ENCODE results near the gene PGK1.

DNA sequence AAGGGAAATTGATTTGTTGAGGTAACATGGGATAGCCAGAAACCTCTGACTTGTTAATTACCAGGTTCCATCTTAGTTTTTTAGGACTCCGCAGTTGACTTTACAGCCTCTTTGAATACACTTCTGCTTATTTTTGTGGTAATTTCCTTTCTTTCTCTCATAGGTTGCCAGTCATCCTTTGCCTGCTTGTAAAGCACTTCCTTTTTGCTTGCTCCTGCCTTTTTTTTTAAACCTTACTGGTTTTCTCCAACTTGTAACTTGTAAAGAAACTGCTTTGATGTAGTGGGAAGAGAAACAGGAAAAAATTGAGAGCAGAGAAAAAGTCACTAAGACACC lies 2.6 kb downstream of the PGK1 start:
- TF ChIP-seq CTCF (IDR thresholded peaks at IDR 0.05; ENCODE audit: insufficient read depth, low read length, poor library complexity, severe bottlenecking) (no peak), EZH2phosphoT487 (conservative IDR thresholded peaks at IDR 0.05; ENCODE audit: low read length) (no peak)

Measured in SU-DHL-6 (cell line).